Liver (tissue), 3 donors: ENCODE measurements around the gene MEFV.

ENCODE experiments used
- RAD21 ChIP-seq, 2 donors: IDR thresholded peaks; 2 replicates each; pipeline ENCODE4 v1.6.1; 2016; ENCODE audit warnings: antibody characterized with exemption in 2 of 2, mild to moderate bottlenecking in 2 of 2
- TAF1 ChIP-seq: conservative IDR thresholded peaks from 2 replicates; pipeline ENCODE4 v1.6.1; 2016; ENCODE audit warnings: antibody characterized with exemption, mild to moderate bottlenecking
- TF ChIP-seq, protein P1 (sequence below): IDR thresholded peaks from 2 replicates; pipeline ENCODE4 v1.6.1; 2016; ENCODE audit warnings: antibody characterized with exemption
- TF ChIP-seq, protein P2 (sequence below): fragments of 150-350 bp; IDR thresholded peaks from 2 replicates; pipeline ENCODE4 v1.5.1; 2017; ENCODE audit warnings: improper control_type of control experiment, low read depth, low read length; ENCODE audit not compliant: missing input control
- donor health status: healthy.
- donor health status: healthy.

- TF ChIP-seq, protein P1, sequence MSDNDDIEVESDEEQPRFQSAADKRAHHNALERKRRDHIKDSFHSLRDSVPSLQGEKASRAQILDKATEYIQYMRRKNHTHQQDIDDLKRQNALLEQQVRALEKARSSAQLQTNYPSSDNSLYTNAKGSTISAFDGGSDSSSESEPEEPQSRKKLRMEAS: no peak
- no peak for TF ChIP-seq TAF1
- TF ChIP-seq, protein P2, sequence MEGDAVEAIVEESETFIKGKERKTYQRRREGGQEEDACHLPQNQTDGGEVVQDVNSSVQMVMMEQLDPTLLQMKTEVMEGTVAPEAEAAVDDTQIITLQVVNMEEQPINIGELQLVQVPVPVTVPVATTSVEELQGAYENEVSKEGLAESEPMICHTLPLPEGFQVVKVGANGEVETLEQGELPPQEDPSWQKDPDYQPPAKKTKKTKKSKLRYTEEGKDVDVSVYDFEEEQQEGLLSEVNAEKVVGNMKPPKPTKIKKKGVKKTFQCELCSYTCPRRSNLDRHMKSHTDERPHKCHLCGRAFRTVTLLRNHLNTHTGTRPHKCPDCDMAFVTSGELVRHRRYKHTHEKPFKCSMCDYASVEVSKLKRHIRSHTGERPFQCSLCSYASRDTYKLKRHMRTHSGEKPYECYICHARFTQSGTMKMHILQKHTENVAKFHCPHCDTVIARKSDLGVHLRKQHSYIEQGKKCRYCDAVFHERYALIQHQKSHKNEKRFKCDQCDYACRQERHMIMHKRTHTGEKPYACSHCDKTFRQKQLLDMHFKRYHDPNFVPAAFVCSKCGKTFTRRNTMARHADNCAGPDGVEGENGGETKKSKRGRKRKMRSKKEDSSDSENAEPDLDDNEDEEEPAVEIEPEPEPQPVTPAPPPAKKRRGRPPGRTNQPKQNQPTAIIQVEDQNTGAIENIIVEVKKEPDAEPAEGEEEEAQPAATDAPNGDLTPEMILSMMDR: no peak
- no peak for TF ChIP-seq RAD21 (IDR thresholded peaks at IDR 0.05)
Measured at GRCh38 chr16:3215601-3216262, 40.7 kb downstream of the MEFV start.
